ENCODE measurements around the gene CCDC152. TPM values are rescaled to one million over a fixed set of nuclear protein-coding genes. Genes with fewer than 3 reads are reported as not detected.
A peak's percentile ranks its signal among the peaks of the same experiment; 100 is the strongest.

Gene CCDC152
- total RNA-seq (2021): 0.13 and 0.48 TPM in 2 replicates
- long read RNA-seq, partial matches to known transcripts: 1 of 2 reads
- long read RNA-seq, other reads (novel, unspliced or antisense): 0 of 2 reads

GRCh38 chr5:42756606-42757601 is at the start of gene CCDC152:
TSS of gene CCDC152 (plus strand) at chr5:42756818. CDS start at chr5:42759122, 2,304 bp downstream.
- H3K4me3 Mint-ChIP-seq: no peak within 1 kb of the TSS; a peak in 1 of 5 replicates
- Histone ChIP-seq H3K9ac (ENCODE audit: extremely low read depth, insufficient read length, low read length) (peak within 1 kb of the TSS; percentile 56), H4K8ac (replicated peaks; ENCODE audit: insufficient read length, low read depth, low read length) (no peak within 1 kb of the TSS), H4K5ac (ENCODE audit: insufficient read length, low read depth, low read length) (peak within 1 kb of the TSS; percentile 60), H2AK5ac (ENCODE audit: insufficient read length, low read length) (no peak within 1 kb of the TSS), H2BK20ac (ENCODE audit: low read depth, low read length, poor library complexity, severe bottlenecking) (no peak within 1 kb of the TSS), H2BK12ac (ENCODE audit: insufficient read length, low read depth, low read length) (no peak within 1 kb of the TSS), H3K79me1 (ENCODE audit: insufficient read depth, low read depth, low read length, poor library complexity, severe bottlenecking) (no peaks in the 10 kb centered on the region), H3K14ac (ENCODE audit: insufficient read depth, low read length) (peak within 1 kb of the TSS; percentile 5; the same call in 1 of the 2 replicates), H3T11ph (ENCODE audit: low read length) (no peak within 1 kb of the TSS), H2BK5ac (ENCODE audit: insufficient read length, low read length) (no peak within 1 kb of the TSS), H3K4me2 (ENCODE audit: insufficient read depth, insufficient read length, low read length) (peak within 1 kb of the TSS; percentile 74), H4K91ac (ENCODE audit: insufficient read length, low read depth, low read length) (no peak within 1 kb of the TSS), H2BK15ac (ENCODE audit: low read depth, low read length) (no peak within 1 kb of the TSS), H3K79me2 (ENCODE audit: insufficient read depth, low read length) (no peaks in the 10 kb centered on the region), H3K4me1 (ENCODE audit: insufficient read depth, low read length) (0 out of 2 replicates have a peak, but pooled peaks cover 2% of the 10 kb centered on the region), H3K56ac (ENCODE audit: insufficient read length, low read depth, low read length) (no peak within 1 kb of the TSS), H3K23ac (ENCODE audit: insufficient read length, low read depth, low read length) (no peak within 1 kb of the TSS), H3K9me3 (ENCODE audit: control insufficient read depth, low read depth, low read length) (no peaks in the 10 kb centered on the region), H3K27me3 (ENCODE audit: insufficient read depth, low read length) (no peaks in the 10 kb centered on the region), H3K23me2 (ENCODE audit: insufficient read length, low read depth, low read length, poor library complexity, severe bottlenecking) (no peaks in the 10 kb centered on the region), H2AFZ (ENCODE audit: low read length) (no peak within 1 kb of the TSS), H3K18ac (ENCODE audit: insufficient read length, low read depth, low read length) (peak within 1 kb of the TSS; percentile 17), H4K20me1 (ENCODE audit: control insufficient read depth, insufficient read depth, insufficient read length) (no peaks in the 10 kb centered on the region), H2BK120ac (ENCODE audit: low read depth, low read length, poor library complexity, severe bottlenecking) (no peak within 1 kb of the TSS), H3K4ac (ENCODE audit: low read depth, low read length) (no peak within 1 kb of the TSS), H3K27ac (ENCODE audit: insufficient read length, low read depth, low read length) (no peak within 1 kb of the TSS)
- WGBS (ENCODE audit: extremely low coverage, insufficient read length, low lambda C conversion rate): no CpG with 5 or more reads among the region's 35 CpGs
- H3K36me3 Mint-ChIP-seq (ENCODE audit: insufficient read depth in 1 of 3, low read depth in 3 of 3): no peaks in the 10 kb centered on the region
- peaks cover 19 to 20% of the 10 kb centered on the region in 2 experiments for H3K4me1 Mint-ChIP-seq
- no peak for TF ChIP-seq CTCF (conservative IDR thresholded peaks at IDR 0.05)
- peak; percentile 85 for DNase-seq
- H3K27me3 Mint-ChIP-seq (ENCODE audit: low read depth): no peaks in the 10 kb centered on the region
- H3K9me3 Mint-ChIP-seq: no peaks in the 10 kb centered on the region
- H3K27ac Mint-ChIP-seq: 0 out of 7 replicates have a peak within 1 kb of the TSS, but pooled peaks of 1 of the 3 experiments have one; percentile 29
